Astrocyte of the cerebellum (primary cell): Measurements from ENCODE around the gene OPTN.

Experiments used
- DNase-seq: peaks from one replicate; pipeline ENCODE4 v3.0.0-alpha.2; 2011; ENCODE audit warnings: low read depth
- H3K4me3 ChIP-seq: 2 replicates; pipeline ENCODE4 v1.5.1; 2011; ENCODE audit warnings: mild to moderate bottlenecking, low read depth, low read length, moderate library complexity
- in situ Hi-C: cut with HindIII; loops from 2 replicates; pipeline ENCODE4 v1.10.0; 2017; ENCODE audit warnings: low sequenced_read_pairs
- TF ChIP-seq, protein P1 (sequence below): IDR thresholded peaks from 2 replicates; pipeline ENCODE4 v1.5.1; 2012; ENCODE audit warnings: low read length, low read depth, moderate library complexity, mild to moderate bottlenecking; ENCODE audit errors: missing control alignments

OPTN gene

DNA sequence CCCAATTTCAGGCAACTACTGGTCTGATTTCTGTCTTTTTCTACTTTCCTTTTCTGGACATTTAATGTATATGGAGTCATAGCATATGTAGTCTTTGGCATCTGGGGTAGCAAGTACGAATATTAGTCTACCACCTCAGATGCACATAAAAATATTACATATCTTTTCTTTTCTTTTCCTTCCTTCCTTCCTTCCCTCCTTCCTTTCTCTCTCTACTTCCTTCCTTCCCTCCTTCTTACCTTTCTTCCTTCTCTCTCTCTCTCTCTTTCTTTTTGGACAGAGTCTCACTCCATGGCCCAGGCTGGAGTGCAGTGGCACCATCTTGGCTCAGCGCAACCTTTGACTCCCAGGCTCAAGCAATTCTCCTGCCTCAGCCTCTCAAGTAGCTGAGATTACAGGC lies 4.0 kb upstream of the OPTN start:
- in situ Hi-C loops: no loop called here
- no peak for DNase-seq
- H3K4me3 ChIP-seq: no peak overlapping the region
- TF ChIP-seq, protein P1, sequence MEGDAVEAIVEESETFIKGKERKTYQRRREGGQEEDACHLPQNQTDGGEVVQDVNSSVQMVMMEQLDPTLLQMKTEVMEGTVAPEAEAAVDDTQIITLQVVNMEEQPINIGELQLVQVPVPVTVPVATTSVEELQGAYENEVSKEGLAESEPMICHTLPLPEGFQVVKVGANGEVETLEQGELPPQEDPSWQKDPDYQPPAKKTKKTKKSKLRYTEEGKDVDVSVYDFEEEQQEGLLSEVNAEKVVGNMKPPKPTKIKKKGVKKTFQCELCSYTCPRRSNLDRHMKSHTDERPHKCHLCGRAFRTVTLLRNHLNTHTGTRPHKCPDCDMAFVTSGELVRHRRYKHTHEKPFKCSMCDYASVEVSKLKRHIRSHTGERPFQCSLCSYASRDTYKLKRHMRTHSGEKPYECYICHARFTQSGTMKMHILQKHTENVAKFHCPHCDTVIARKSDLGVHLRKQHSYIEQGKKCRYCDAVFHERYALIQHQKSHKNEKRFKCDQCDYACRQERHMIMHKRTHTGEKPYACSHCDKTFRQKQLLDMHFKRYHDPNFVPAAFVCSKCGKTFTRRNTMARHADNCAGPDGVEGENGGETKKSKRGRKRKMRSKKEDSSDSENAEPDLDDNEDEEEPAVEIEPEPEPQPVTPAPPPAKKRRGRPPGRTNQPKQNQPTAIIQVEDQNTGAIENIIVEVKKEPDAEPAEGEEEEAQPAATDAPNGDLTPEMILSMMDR: no peak

DNA sequence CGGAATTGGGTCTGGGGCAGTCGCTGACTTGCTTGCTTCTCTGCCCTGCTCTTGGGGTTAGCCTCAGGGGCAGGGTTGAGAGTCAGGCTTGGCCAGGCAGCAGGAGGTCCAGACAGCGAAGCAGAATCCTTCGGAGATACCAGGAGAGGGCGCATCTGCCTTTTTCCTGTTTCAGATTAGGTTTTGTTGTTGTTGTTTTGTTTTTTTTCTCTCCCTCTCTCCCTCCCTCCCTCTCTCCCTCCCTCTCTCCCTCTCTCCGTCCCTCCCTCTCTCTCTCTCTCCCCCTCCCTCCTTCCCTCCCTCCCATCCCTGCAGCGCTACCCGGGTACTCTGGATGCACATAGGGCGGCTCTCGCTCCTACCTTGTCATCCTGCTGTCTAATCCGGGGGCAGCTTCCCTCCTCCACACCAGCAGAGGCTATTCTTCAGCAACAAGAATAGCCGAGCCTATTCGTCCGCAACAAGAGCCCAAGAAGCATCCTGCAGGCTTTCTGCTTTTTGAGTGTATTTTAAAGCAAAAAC lies 758 bp upstream of the OPTN start:
- peak overlapping the region; percentile 83 for H3K4me3 ChIP-seq
- TF ChIP-seq, protein P1: peak; percentile 55
- DNase-seq: no peak
- in situ Hi-C loops: no loop called here

DNA sequence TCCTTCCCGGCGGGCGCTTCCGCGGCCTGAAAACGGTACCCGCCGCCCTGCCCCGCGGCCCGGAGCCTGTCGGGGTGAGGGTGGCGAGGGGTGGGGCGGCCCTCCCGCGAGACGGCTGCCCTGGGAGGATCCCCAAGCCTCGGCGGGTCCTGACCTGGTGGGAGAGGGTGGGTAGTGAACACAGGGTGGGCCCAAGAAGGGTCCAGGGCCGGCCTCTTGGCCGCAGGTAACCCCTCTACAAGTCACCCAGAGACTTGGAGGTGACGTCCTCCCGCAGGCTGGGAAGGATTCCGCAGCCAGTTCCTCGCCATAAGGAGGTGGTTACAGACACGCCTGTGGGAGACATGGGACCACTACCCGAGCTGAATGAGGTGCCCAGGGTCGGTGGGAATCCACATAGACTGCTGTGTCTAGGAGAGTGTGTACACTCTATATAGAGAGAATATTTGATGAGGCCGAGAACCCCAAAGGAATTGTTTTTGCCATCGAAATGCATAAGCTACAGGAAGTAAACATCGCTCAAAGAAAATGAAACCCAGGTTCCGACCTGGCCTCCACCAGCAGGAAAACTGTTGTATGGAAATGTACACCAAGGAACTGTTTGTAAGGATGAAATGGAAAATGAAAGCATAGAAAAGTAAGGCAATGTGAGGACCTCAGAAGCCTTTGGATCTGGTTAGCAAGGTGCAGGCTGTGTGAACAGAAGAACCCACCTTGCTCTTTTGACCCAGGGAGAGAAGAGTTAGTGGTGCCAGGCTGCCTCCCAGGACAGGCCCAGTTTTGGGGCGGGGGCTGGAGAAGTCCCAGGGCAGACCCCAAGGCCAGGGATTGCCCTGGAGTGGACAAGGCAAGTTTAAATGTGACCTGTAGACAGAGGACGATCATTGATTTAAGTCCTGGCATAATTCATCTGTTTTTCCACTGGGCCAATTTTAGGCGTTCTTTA lies 659 bp downstream of the OPTN start:
- no peak for DNase-seq

DNA sequence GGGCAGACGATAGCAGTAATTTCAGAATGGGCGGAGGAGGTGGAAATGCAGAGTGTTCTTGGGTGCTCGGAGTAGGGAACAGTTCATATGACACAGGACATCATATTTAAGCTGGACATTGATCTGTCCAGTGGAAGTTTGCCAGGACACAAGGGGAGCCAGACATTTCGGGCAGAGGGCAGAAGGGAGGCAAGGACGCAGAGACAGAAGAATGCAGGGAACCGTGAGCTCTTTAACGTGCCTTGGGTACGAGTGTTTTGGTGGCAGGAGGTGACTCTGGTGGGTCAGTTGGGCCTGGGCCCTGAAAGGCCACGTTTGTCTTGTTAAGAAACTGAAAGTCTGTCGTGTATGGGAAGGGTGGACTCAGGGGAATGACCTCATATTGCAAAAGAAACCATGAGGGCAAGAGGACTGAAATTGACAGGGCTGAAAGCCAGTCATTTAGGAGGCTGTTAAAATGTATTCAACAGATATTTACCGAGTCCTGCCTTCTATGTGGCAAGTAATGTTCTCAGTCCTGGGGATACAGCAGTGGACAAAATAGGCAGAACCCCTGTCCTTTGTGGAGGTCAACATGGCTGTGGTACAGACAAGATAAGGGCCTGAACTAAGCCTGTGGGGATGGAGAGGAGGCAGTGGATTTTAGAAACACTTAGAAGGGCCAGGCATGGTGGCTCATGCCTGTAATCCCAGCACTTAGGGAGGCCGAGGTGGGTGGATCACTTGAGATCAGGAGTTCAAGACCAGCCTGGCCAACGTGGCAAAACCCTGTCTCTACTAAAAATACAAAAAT lies 2.2 kb downstream of the OPTN start:
- TF ChIP-seq, protein P1: no peak
- no peak overlapping the region for H3K4me3 ChIP-seq
- DNase-seq: no peak

More for the DNA sequence above, 659 bp downstream of the OPTN start:
- H3K4me3 ChIP-seq: peak overlapping the region; percentile 83
- TF ChIP-seq, protein P1: no peak
- in situ Hi-C loops: no loop called here

DNA sequence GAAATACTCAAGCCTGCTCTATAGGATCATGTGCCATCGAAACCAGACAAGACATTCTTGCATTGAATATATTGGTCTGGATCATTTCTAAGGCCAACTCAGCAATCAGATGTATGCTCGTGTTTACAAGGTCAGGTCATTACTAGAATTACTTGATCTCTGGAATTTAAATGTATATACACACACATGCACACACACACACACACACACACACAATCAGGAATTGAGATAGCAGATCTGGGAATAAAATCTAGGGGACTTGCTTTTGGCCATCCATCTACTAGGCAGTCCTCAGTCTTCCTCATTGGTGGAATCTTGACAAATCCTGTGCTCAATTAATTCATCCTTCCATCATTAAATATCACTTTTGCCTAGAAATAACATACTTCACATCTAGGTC lies 3.6 kb downstream of the OPTN start:
- H3K4me3 ChIP-seq: no peak overlapping the region
- no peak for DNase-seq
- in situ Hi-C loops: no loop called here
- TF ChIP-seq, protein P1: no peak

More for the DNA sequence above, 2.2 kb downstream of the OPTN start:
- in situ Hi-C loops: no loop called here

DNA sequence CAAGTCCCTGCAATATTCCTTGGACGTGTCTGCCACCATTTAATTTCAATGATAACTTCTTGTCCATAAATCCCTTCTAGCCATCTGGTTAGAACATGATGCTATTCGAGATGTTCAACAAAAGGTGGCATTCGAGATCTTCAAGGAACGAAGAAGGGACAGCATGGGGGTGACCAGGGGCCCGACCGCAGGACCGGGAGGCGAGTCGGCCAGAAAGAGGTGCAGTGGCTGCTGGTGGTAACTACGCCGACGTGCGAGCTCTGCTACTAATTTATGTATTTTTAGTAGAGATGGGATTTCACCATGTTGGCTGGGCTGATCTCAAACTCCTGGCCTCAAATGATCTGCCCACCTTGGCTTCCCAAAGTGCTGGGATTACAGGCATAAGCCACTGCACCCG lies 4.7 kb downstream of the OPTN start:
- TF ChIP-seq, protein P1: no peak
- in situ Hi-C loops: no loop called here
- H3K4me3 ChIP-seq: no peak overlapping the region
- no peak for DNase-seq
